Esophagus (tissue), 2 donors: ENCODE data around the gene PCDHB5. TPM values are rescaled to one million over a fixed set of nuclear protein-coding genes. Genes with fewer than 3 reads are reported as not detected.
"Not testable (repeated sequence)": the region's sequence is repeated elsewhere in the genome, so short reads cannot be mapped to it uniquely, and the experiment has no call there.

ENCODE experiments used
- H3K27ac ChIP-seq, 2 donors: one replicate each; pipeline ENCODE4 v1.5.1; 2013; ENCODE audit warnings: low read depth in 2 of 2, mild to moderate bottlenecking in 2 of 2, inconsistent platforms in 1 of 2, low read length in 1 of 2, moderate library complexity in 1 of 2
- H3K27me3 ChIP-seq, 2 donors: one replicate each; pipeline ENCODE4 v1.6.1; 2013; ENCODE audit warnings: low read length in 2 of 2, control low read depth in 1 of 2, mild to moderate bottlenecking in 1 of 2; ENCODE audit not compliant: insufficient read depth in 2 of 2, control insufficient read depth in 1 of 2
- H3K36me3 ChIP-seq, 2 donors: one replicate each; pipeline ENCODE4 v1.6.1; 2013; ENCODE audit warnings: low read length in 1 of 2; ENCODE audit not compliant: control insufficient read depth in 2 of 2, insufficient read depth in 2 of 2
- H3K4me1 ChIP-seq, 2 donors: one replicate each; pipeline ENCODE4 v1.6.1; 2013; ENCODE audit warnings: low read length in 1 of 2; ENCODE audit not compliant: control insufficient read depth in 2 of 2, insufficient read depth in 2 of 2
- H3K4me3 ChIP-seq, 2 donors: one replicate each; pipeline ENCODE4 v1.5.1; 2013; ENCODE audit warnings: low read length in 2 of 2, mild to moderate bottlenecking in 2 of 2, low read depth in 1 of 2, moderate library complexity in 1 of 2
- H3K9me3 ChIP-seq, 2 donors: one replicate each; pipeline ENCODE4 v1.6.1; 2013; ENCODE audit warnings: mild to moderate bottlenecking in 2 of 2, low read depth in 1 of 2, low read length in 1 of 2, moderate library complexity in 1 of 2; ENCODE audit not compliant: control insufficient read depth in 2 of 2, insufficient read depth in 1 of 2
- WGBS, 2 donors: extraction: QIAGEN DNeasy Blood & Tissue Kit; methylation state at CpG; one replicate each; pipeline ENCODE4 v1.1.7; 2013; 5-methylcytosine and 5-hydroxymethylcytosine counted together
- polyA plus RNA-seq, 2 donors: library from polyadenylated mRNA; stranded (reverse); fragments of 200-250 nt; gene quantifications; one replicate each; pipeline ENCODE4 v1.2.3, GENCODE V29; 2013
- donor health status: healthy with polysubstance abuse.
- donor health status: Bipolar disorder and iron deficiency.

The PCDHB5 gene
- polyA plus RNA-seq, 2 donors = 0.14 to 0.26 TPM

- Histone ChIP-seq H3K9me3 (peaks cover 4 to 16% of the 10 kb centered on the region in 2 donors), H3K36me3 (no peaks in the 10 kb centered on the region), H3K27me3 (peaks cover 0 to under 1% of the 10 kb centered on the region in 2 donors), H3K4me1 (no peaks in the 10 kb centered on the region), H3K27ac (no peak overlapping the region), H3K4me3 (no peak overlapping the region)
- 64 to 87% methylated on average over 2 of the region's 2 CpGs for WGBS, 2 donors
These were observed 29.7 kb upstream of the PCDHB5 start for GRCh38 chr5:141105350-141105749.

GRCh38 chr5:141119250-141119649 lies 15.8 kb upstream of the PCDHB5 start:
- 33 to 49% methylated on average over 2 of the region's 2 CpGs for WGBS, 2 donors
- no peaks in the 10 kb centered on the region for H3K36me3 ChIP-seq
- H3K27ac ChIP-seq = no peak overlapping the region
- H3K4me1 ChIP-seq = no peaks in the 10 kb centered on the region
- peaks cover 5 to 8% of the 10 kb centered on the region in 2 donors for H3K9me3 ChIP-seq
- no peak overlapping the region for H3K4me3 ChIP-seq
- no peaks in the 10 kb centered on the region for H3K27me3 ChIP-seq

GRCh38 chr5:141121563-141121962 lies 13.4 kb upstream of the PCDHB5 start, which contains the start of gene PCDHB4:
TSS of gene PCDHB4 (plus strand) at chr5:141121818. CDS start at chr5:141121999, 181 bp downstream.
- H3K4me3 ChIP-seq = peak within 1 kb of the TSS; percentile 7 to 8
- WGBS, 2 donors = 22 to 24% methylated on average over 16 of the region's 16 CpGs

GRCh38 chr5:141121985-141122384 lies 13.0 kb upstream of the PCDHB5 start:
- no peaks in the 10 kb centered on the region for H3K36me3 ChIP-seq
- 40 to 41% methylated on average over 12 of the region's 12 CpGs for WGBS, 2 donors
- H3K4me3 ChIP-seq = peak overlapping the region; percentile 7 to 8
- no peaks in the 10 kb centered on the region for H3K4me1 ChIP-seq
- peaks cover 2 to 8% of the 10 kb centered on the region in 2 donors for H3K9me3 ChIP-seq
- H3K27me3 ChIP-seq = no peaks in the 10 kb centered on the region
- H3K27ac ChIP-seq = no peak overlapping the region

More at GRCh38 chr5:141121563-141121962, 13.4 kb upstream of the PCDHB5 start, which contains the start of gene PCDHB4:
- no peaks in the 10 kb centered on the region for H3K27me3 ChIP-seq
- H3K4me1 ChIP-seq = no peaks in the 10 kb centered on the region
- peaks cover 5 to 8% of the 10 kb centered on the region in 2 donors for H3K9me3 ChIP-seq
- H3K36me3 ChIP-seq = no peaks in the 10 kb centered on the region
- no peak within 1 kb of the TSS for H3K27ac ChIP-seq

GRCh38 chr5:141123396-141124135 lies 11.4 kb upstream of the PCDHB5 start:
- WGBS, 2 donors = 42% methylated on average over 48 to 67 of the region's 73 CpGs
- H3K36me3 ChIP-seq, H3K27me3 ChIP-seq, H3K4me3 ChIP-seq, H3K4me1 ChIP-seq, H3K27ac ChIP-seq, H3K9me3 ChIP-seq: not testable (repeated sequence)

GRCh38 chr5:141127305-141127704 lies 7.7 kb upstream of the PCDHB5 start:
- Histone ChIP-seq H3K4me1 (no peaks in the 10 kb centered on the region), H3K9me3 (peaks cover under 1 to 2% of the 10 kb centered on the region in 2 donors), H3K27ac (no peak overlapping the region), H3K36me3 (no peaks in the 10 kb centered on the region), H3K27me3 (no peaks in the 10 kb centered on the region), H3K4me3 (no peak overlapping the region)
- 85 to 86% methylated on average over 1 of the region's 1 CpG for WGBS, 2 donors

GRCh38 chr5:141135718-141136266 lies 786 bp downstream of the PCDHB5 start:
- H3K4me1 ChIP-seq = no peaks in the 10 kb centered on the region
- H3K36me3 ChIP-seq = no peaks in the 10 kb centered on the region
- 43 to 49% methylated on average over 19 of the region's 19 CpGs for WGBS, 2 donors
- peak overlapping the region in 1 of 2 donors; percentile 31 for H3K4me3 ChIP-seq
- no peaks in the 10 kb centered on the region for H3K27me3 ChIP-seq
- H3K9me3 ChIP-seq = peaks cover 14 to 18% of the 10 kb centered on the region in 2 donors
- no peak overlapping the region for H3K27ac ChIP-seq

GRCh38 chr5:141137346-141137745 lies 2.3 kb downstream of the PCDHB5 start:
- peaks cover 14 to 18% of the 10 kb centered on the region in 2 donors for H3K9me3 ChIP-seq
- WGBS, 2 donors = 46 to 54% methylated on average over 28 to 34 of the region's 34 CpGs
- H3K27ac ChIP-seq = not testable (repeated sequence)

GRCh38 chr5:141149812-141150211 lies 14.8 kb downstream of the PCDHB5 start, which contains the start of gene PCDHB6:
TSS of gene PCDHB6 (plus strand) at chr5:141150057. CDS start at chr5:141150258, 201 bp downstream.
- no peaks in the 10 kb centered on the region for H3K27me3 ChIP-seq

More at GRCh38 chr5:141137346-141137745, 2.3 kb downstream of the PCDHB5 start:
- not testable (repeated sequence) for H3K36me3 ChIP-seq, H3K27me3 ChIP-seq, H3K4me3 ChIP-seq, H3K4me1 ChIP-seq

More at GRCh38 chr5:141149812-141150211, 14.8 kb downstream of the PCDHB5 start, which contains the start of gene PCDHB6:
- H3K4me3 ChIP-seq = no peak within 1 kb of the TSS
- no peaks in the 10 kb centered on the region for H3K36me3 ChIP-seq
- H3K4me1 ChIP-seq = peaks cover 0 to 2% of the 10 kb centered on the region in 2 donors
- peaks cover 7 to 17% of the 10 kb centered on the region in 2 donors for H3K9me3 ChIP-seq
- H3K27ac ChIP-seq = no peak within 1 kb of the TSS
- WGBS, 2 donors = 18 to 19% methylated on average over 18 of the region's 18 CpGs
